HepG2 (cell line): ENCODE data around the gene CPN1. TPM values are rescaled to one million over a fixed set of nuclear protein-coding genes. Genes with fewer than 3 reads are reported as not detected.
A peak's percentile ranks its signal among the peaks of the same experiment; 100 is the strongest.

ENCODE experiments used
- AKNA ChIP-seq: sonication (generic); formaldehyde crosslinking; IDR thresholded peaks from 2 replicates; pipeline ENCODE4 v1.4.0; 2020; ENCODE audit warnings: missing genetic modification reagents, borderline replicate concordance
- FOXJ3 ChIP-seq: sonication (generic); formaldehyde crosslinking; IDR thresholded peaks from 2 replicates; pipeline ENCODE4 v1.4.0; 2020; ENCODE audit warnings: missing genetic modification reagents, mild to moderate bottlenecking, borderline replicate concordance
- ISX ChIP-seq: sonication (generic); formaldehyde crosslinking; conservative IDR thresholded peaks from 2 replicates; pipeline ENCODE4 v1.5.0; 2020; ENCODE audit warnings: missing genetic modification reagents
- LCORL ChIP-seq, 2 experiments: fragments of 450-650 bp in 1 of 2; sonication (generic) in 1 of 2; formaldehyde crosslinking in 1 of 2; IDR thresholded peaks; 2 replicates each; pipeline versions ENCODE4 v1.5.0 to v1.6.1; 2017 to 2020; ENCODE audit warnings: antibody characterized with exemption in 1 of 2, missing genetic modification reagents in 1 of 2
- MAFF ChIP-seq: IDR thresholded peaks from 2 replicates; pipeline ENCODE4 v1.6.1; 2011; ENCODE audit warnings: low read depth, low read length, improper control_type of control experiment
- RXRA ChIP-seq: sonication (generic); formaldehyde crosslinking; IDR thresholded peaks from 2 replicates; pipeline ENCODE4 v1.5.1; 2020; ENCODE audit warnings: missing genetic modification reagents
- ZBTB14 ChIP-seq: sonication (generic); formaldehyde crosslinking; IDR thresholded peaks from 2 replicates; pipeline ENCODE4 v1.4.0; 2020; ENCODE audit warnings: missing genetic modification reagents
- ZBTB2 ChIP-seq: sonication (generic); formaldehyde crosslinking; IDR thresholded peaks from 2 replicates; pipeline ENCODE4 v1.8.0; 2022; ENCODE audit warnings: low read depth, missing genetic modification reagents
- ZBTB3 ChIP-seq: sonication (generic); formaldehyde crosslinking; IDR thresholded peaks from 2 replicates; pipeline ENCODE4 v1.4.0; 2020; ENCODE audit warnings: low read depth, mild to moderate bottlenecking, moderate library complexity, missing genetic modification reagents, borderline replicate concordance
- ZNF318 ChIP-seq: sonication (generic); formaldehyde crosslinking; IDR thresholded peaks from 2 replicates; pipeline ENCODE4 v1.4.0; 2020; ENCODE audit warnings: mild to moderate bottlenecking, missing genetic modification reagents
- ZNF430 ChIP-seq: sonication (generic); formaldehyde crosslinking; IDR thresholded peaks from 2 replicates; pipeline ENCODE4 v1.9.0; 2021; ENCODE audit warnings: mild to moderate bottlenecking, missing genetic modification reagents
- polyA plus RNA-seq, 8 experiments: library from polyadenylated mRNA; depleted of rRNA in 3 of 8; stranded (reverse) in 7 of 8; unstranded in 1 of 8; fragments of >200 nt; fragmentation: Illumina TruSeq in 4 of 8; extraction: Trizol in 4 of 8; gene quantifications; 2 replicates each; pipeline versions ENCODE4 v1.2.1 to v1.2.3, GENCODE V29; 2011 to 2016; ENCODE audit warnings: low read depth in 4 of 8, missing spikeins in 1 of 8, mixed read lengths in 1 of 8; ENCODE audit not compliant: insufficient read depth in 1 of 8
- total RNA-seq, 5 experiments: library from RNA; depleted of rRNA; stranded (reverse); fragments of >200 nt; fragmentation: Illumina TruSeq; extraction: Trizol; gene quantifications; 2 replicates each; pipeline ENCODE4 v1.2.3, GENCODE V29; 2016; ENCODE audit warnings: low read depth in 1 of 5

The CPN1 gene
- total and polyA plus RNA-seq, 2 of the 13 experiments (the other 11 are each of a cell fraction or from before 2014, with no cell fraction given), result 17.3 to 35.1 TPM

- TF ChIP-seq LCORL (IDR thresholded peaks at IDR 0.05), result no peak
- TF ChIP-seq LCORL (CRISPR knock-in tag; IDR thresholded peaks at IDR 0.05), result 0 out of 2 replicates have a peak, but pooled peaks have one; percentile 15
- TF ChIP-seq AKNA (CRISPR knock-in tag), result no peak
- TF ChIP-seq ZBTB14, result peak; percentile 73
- TF ChIP-seq ZNF430 (CRISPR knock-in tag), result no peak
- TF ChIP-seq ZNF318 (CRISPR knock-in tag), result no peak
- TF ChIP-seq ZBTB3 (CRISPR knock-in tag), result no peak
- TF ChIP-seq RXRA (CRISPR knock-in tag), result no peak
- no peak for TF ChIP-seq ISX (CRISPR knock-in tag)
- peak; percentile 47; the same call in 1 of the 2 replicates for TF ChIP-seq ZBTB2 (CRISPR knock-in tag)
- no peak for TF ChIP-seq MAFF
- no peak for TF ChIP-seq FOXJ3 (CRISPR knock-in tag)
These were observed 71.6 kb downstream of the CPN1 start, which contains the start of gene DNMBP (continued) for GRCh38 chr10:100009793-100010676.
